D721Med (cell line): Measurements from ENCODE around the gene FCHSD1.

ENCODE experiments used
- DNase-seq: peaks from one replicate; pipeline ENCODE4 v3.0.0; 2011; ENCODE audit warnings: low spot score; ENCODE audit not compliant: insufficient read length
- FAIRE-seq: peaks from 2 replicates; lab custom pipeline; 2011; peaks lifted over from hg19 to GRCh38; lab: Jason Lieb, UNC
- CTCF ChIP-seq: IDR thresholded peaks from 2 replicates; pipeline ENCODE4 v1.5.1; 2012; ENCODE audit warnings: mild to moderate bottlenecking, control low read depth; ENCODE audit not compliant: insufficient read depth; ENCODE audit errors: missing control alignments

FCHSD1 gene

GRCh38 chr5:141672841-141673813 lies 21.9 kb upstream of the FCHSD1 start:
- FAIRE-seq (no peak), DNase-seq (no peak)
- TF ChIP-seq CTCF = no peak

- DNase-seq (no peak), FAIRE-seq (no peak)
- no peak for TF ChIP-seq CTCF
These were observed 21.0 kb upstream of the FCHSD1 start for GRCh38 chr5:141672071-141672840.

GRCh38 chr5:141669520-141669919 lies 18.3 kb upstream of the FCHSD1 start:
- TF ChIP-seq CTCF = no peak
- FAIRE-seq = no peak

GRCh38 chr5:141668601-141669265 lies 17.5 kb upstream of the FCHSD1 start:
- no peak for TF ChIP-seq CTCF
- no peak for FAIRE-seq

More at GRCh38 chr5:141669520-141669919, 18.3 kb upstream of the FCHSD1 start:
- DNase-seq = no peak

GRCh38 chr5:141665995-141666940 lies 15.1 kb upstream of the FCHSD1 start:
- DNase-seq (no peak), FAIRE-seq (no peak)
- no peak for TF ChIP-seq CTCF

More at GRCh38 chr5:141668601-141669265, 17.5 kb upstream of the FCHSD1 start:
- no peak for DNase-seq

GRCh38 chr5:141664733-141665461 lies 13.7 kb upstream of the FCHSD1 start:
- peak; percentile 85 for TF ChIP-seq CTCF
- peak; percentile 64 for DNase-seq
- FAIRE-seq = no peak
